ENCODE results near the gene LTBP1. TPM values are rescaled to one million over a fixed set of nuclear protein-coding genes. Genes with fewer than 3 reads are reported as not detected.
A peak's percentile ranks its signal among the peaks of the same experiment; 100 is the strongest.

The LTBP1 gene
- total RNA-seq, 1 donor from 2014 or later: 327 TPM

DNA sequence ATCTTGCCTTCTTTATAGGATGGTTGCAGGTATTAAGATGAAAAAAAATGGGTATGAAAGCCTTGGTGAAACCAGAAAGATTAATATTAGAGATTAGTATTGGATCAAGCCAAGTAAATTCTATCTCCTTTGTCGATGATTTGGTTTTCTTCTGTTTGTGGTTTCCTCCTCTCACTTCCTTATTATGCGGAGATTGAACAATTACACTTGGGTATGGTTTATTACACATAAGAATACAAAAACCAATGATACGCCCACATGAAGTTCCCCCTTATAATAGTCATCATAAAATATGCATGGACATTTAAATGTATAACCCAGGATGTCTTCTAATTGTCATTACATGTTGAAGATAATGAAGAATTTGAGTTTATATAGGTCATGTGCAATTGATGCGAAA lies 4.9 kb downstream of the LTBP1 start:
- no peaks in the 10 kb centered on the region for H3K9me3 Mint-ChIP-seq (ENCODE audit: unreplicated experiment)
- peaks cover 33% of the 10 kb centered on the region for H3K4me1 Mint-ChIP-seq (ENCODE audit: unreplicated experiment)
- peaks cover 3% of the 10 kb centered on the region for H3K27me3 Mint-ChIP-seq (ENCODE audit: unreplicated experiment)
- H3K4me3 Mint-ChIP-seq (ENCODE audit: unreplicated experiment): no peak overlapping the region
- TF ChIP-seq, protein P1, sequence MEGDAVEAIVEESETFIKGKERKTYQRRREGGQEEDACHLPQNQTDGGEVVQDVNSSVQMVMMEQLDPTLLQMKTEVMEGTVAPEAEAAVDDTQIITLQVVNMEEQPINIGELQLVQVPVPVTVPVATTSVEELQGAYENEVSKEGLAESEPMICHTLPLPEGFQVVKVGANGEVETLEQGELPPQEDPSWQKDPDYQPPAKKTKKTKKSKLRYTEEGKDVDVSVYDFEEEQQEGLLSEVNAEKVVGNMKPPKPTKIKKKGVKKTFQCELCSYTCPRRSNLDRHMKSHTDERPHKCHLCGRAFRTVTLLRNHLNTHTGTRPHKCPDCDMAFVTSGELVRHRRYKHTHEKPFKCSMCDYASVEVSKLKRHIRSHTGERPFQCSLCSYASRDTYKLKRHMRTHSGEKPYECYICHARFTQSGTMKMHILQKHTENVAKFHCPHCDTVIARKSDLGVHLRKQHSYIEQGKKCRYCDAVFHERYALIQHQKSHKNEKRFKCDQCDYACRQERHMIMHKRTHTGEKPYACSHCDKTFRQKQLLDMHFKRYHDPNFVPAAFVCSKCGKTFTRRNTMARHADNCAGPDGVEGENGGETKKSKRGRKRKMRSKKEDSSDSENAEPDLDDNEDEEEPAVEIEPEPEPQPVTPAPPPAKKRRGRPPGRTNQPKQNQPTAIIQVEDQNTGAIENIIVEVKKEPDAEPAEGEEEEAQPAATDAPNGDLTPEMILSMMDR (IDR thresholded peaks at IDR 0.05; ENCODE audit: unreplicated experiment): no peak
- DNase-seq (ENCODE audit: low spot score): no peak
- peaks cover 37% of the 10 kb centered on the region for H3K36me3 Mint-ChIP-seq (ENCODE audit: low read depth, unreplicated experiment)
- no peak overlapping the region for H3K27ac Mint-ChIP-seq (ENCODE audit: unreplicated experiment)

DNA sequence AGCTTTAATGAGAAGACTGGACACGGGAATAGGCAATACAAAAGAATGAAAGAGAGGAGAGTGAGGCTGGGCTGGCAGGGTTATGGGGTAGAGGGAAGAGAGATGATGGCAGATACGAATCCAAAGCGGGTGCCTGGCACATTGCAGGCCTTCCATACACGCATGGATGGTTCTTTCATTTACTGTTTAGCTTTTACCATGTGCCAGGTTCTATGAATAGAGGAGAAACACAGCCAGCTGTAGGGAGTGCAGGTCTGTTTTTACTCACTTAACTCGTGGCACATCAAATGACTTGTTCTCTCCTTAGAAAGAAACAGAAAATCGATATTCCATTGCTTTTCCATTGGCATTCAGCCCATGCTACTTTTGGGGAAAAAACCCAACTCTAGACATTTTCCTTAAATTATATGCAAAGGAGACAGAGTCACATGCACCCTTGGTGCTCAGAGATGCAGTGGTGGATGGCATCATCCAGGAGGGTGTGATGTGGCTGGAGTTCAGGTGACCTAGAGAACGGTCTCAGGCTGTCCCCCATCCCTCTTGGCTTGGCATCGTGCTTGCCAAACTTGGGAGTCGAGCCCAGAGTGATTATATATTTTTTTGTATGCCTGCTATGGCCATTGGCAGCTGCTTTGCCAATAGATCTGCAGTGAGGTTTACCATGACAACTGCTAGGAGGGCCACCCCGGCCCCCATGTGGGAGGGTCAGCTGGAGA lies 6.2 kb downstream of the LTBP1 start:
- no peak overlapping the region for H3K27ac Mint-ChIP-seq (ENCODE audit: unreplicated experiment)
- H3K4me1 Mint-ChIP-seq (ENCODE audit: unreplicated experiment): peaks cover 36% of the 10 kb centered on the region
- peaks cover 48% of the 10 kb centered on the region for H3K36me3 Mint-ChIP-seq (ENCODE audit: low read depth, unreplicated experiment)
- H3K9me3 Mint-ChIP-seq (ENCODE audit: unreplicated experiment): no peaks in the 10 kb centered on the region
- peak overlapping the region; percentile 48 for H3K4me3 Mint-ChIP-seq (ENCODE audit: unreplicated experiment)
- H3K27me3 Mint-ChIP-seq (ENCODE audit: unreplicated experiment): peaks cover 3% of the 10 kb centered on the region
- TF ChIP-seq, protein P1 (IDR thresholded peaks at IDR 0.05; ENCODE audit: unreplicated experiment): no peak
- DNase-seq (ENCODE audit: low spot score): no peak

DNA sequence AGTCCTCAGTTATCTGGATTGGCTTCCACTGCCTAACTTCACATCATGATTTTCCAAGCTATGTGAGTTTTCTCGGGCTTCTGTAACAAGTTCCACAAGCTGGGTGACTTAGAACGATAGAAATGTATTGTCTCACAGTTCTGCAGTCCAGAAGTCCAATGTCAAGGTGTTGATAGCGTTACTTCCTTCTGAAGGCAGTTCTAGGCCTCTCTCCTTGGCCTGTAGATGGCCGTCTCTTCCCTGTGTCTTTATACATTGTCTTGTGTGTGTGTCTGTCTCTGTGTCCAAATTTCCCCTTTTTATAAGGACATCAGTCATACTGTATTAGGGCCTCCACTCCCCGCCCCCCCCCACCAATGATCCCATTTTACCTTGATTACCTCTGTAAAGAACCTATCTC lies 7.5 kb downstream of the LTBP1 start:
- TF ChIP-seq, protein P1 (IDR thresholded peaks at IDR 0.05; ENCODE audit: unreplicated experiment): no peak
- H3K4me1 Mint-ChIP-seq (ENCODE audit: unreplicated experiment): peaks cover 25% of the 10 kb centered on the region
- no peaks in the 10 kb centered on the region for H3K27me3 Mint-ChIP-seq (ENCODE audit: unreplicated experiment)
- peaks cover 55% of the 10 kb centered on the region for H3K36me3 Mint-ChIP-seq (ENCODE audit: low read depth, unreplicated experiment)
- no peaks in the 10 kb centered on the region for H3K9me3 Mint-ChIP-seq (ENCODE audit: unreplicated experiment)
- peak overlapping the region; percentile 26 for H3K4me3 Mint-ChIP-seq (ENCODE audit: unreplicated experiment)
- DNase-seq (ENCODE audit: low spot score): no peak
- H3K27ac Mint-ChIP-seq (ENCODE audit: unreplicated experiment): no peak overlapping the region

DNA sequence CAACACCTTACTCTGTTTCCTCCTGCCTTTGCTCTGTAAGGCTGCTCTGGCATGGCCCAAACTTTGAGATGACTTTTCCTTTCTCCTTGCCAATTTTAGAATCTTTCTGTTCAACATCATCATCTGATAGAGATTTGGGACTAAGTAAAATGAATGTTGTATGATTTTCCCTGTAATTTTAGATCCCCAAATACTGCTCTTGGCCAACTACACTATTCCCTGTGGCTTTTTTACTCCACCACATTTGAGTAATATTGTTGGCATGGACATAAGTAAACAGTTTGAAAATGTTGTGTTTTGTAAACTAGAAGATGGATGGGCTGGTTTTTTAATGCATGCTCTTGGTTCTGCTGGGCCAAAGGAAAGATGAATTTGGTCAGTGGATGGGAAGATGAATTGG lies 12.1 kb downstream of the LTBP1 start:
- Mint-ChIP-seq H3K27ac (ENCODE audit: unreplicated experiment) (no peak overlapping the region), H3K4me1 (ENCODE audit: unreplicated experiment) (peaks cover 4% of the 10 kb centered on the region), H3K36me3 (ENCODE audit: low read depth, unreplicated experiment) (peaks cover 48% of the 10 kb centered on the region), H3K9me3 (ENCODE audit: unreplicated experiment) (no peaks in the 10 kb centered on the region), H3K27me3 (ENCODE audit: unreplicated experiment) (no peaks in the 10 kb centered on the region), H3K4me3 (ENCODE audit: unreplicated experiment) (no peak overlapping the region)
- TF ChIP-seq, protein P1 (IDR thresholded peaks at IDR 0.05; ENCODE audit: unreplicated experiment): no peak
- no peak for DNase-seq (ENCODE audit: low spot score)

DNA sequence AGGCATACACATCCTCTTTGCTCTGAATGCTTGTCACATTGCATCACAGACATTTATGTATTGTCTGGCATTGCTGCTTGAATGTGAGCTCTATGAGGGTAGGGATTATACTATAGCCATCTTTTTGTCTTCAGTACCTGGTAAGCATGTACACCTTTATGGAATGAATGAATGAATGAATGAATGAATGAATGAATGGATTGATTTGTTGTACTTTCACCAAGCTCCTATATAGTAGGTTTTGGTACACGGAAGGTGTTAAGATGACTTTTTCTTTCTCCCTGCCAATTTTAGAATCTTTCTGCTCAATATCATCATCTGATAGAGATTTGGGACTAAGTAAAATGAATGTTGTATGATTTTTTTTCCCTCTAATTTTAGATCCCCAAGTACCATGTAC lies 13.5 kb downstream of the LTBP1 start:
- Mint-ChIP-seq H3K9me3 (ENCODE audit: unreplicated experiment) (no peaks in the 10 kb centered on the region), H3K36me3 (ENCODE audit: low read depth, unreplicated experiment) (peaks cover 38% of the 10 kb centered on the region), H3K4me1 (ENCODE audit: unreplicated experiment) (peaks cover 5% of the 10 kb centered on the region), H3K27me3 (ENCODE audit: unreplicated experiment) (no peaks in the 10 kb centered on the region), H3K27ac (ENCODE audit: unreplicated experiment) (no peak overlapping the region), H3K4me3 (ENCODE audit: unreplicated experiment) (no peak overlapping the region)
- DNase-seq (ENCODE audit: low spot score): no peak
- TF ChIP-seq, protein P1 (IDR thresholded peaks at IDR 0.05; ENCODE audit: unreplicated experiment): no peak
